Endothelial cell of umbilical vein (primary cell): Measurements from ENCODE around the gene LGALS3BP. TPM values are rescaled to one million over a fixed set of nuclear protein-coding genes. Genes with fewer than 3 reads are reported as not detected.

Experiments
- BruUV-seq: library from RNA; stranded (reverse); fragments of 400-500 nt; replicated peaks from 2 replicates; lab custom pipeline; 2021; lab: Mats Ljungman, UMichigan
- CTCF ChIA-PET: fragments of 300-600, 350-600 bp; sonication (Branson Sonifier 250); formaldehyde crosslinking; loops from one replicate; lab custom pipeline; 2021; ENCODE audit warnings: antibody characterized with exemption, inconsistent platforms; lab: Charles Lee
- POLR2A ChIA-PET: fragments of 300-600, 350-600 bp; sonication (Branson Sonifier 250); formaldehyde crosslinking; loops from one replicate; lab custom pipeline; 2021; ENCODE audit warnings: antibody characterized with exemption, inconsistent platforms; lab: Charles Lee
- DNase-seq: peaks from one replicate; pipeline ENCODE4 v3.0.0-alpha.2; 2011; ENCODE audit warnings: low read depth, low spot score
- FAIRE-seq: peaks from 2 replicates; lab custom pipeline; 2011; peaks lifted over from hg19 to GRCh38; lab: Jason Lieb, UNC
- H2AFZ ChIP-seq: 2 replicates; pipeline ENCODE4 v1.6.0; 2012; ENCODE audit warnings: low read depth, low read length, control low read depth, inconsistent platforms
- H3K27ac ChIP-seq: 2 replicates; pipeline ENCODE4 v1.5.1; 2011; ENCODE audit warnings: low read depth, mild to moderate bottlenecking, control low read depth, low read length, moderate library complexity; ENCODE audit not compliant: insufficient read depth
- H3K27me3 ChIP-seq, 2 experiments: 2 replicates each; pipeline versions ENCODE4 v1.6.0 to v1.6.1; 2011; ENCODE audit warnings: low read length in 2 of 2, mixed read lengths in 1 of 2; ENCODE audit not compliant: control insufficient read depth in 2 of 2, insufficient read depth in 2 of 2
- H3K36me3 ChIP-seq, 2 experiments: 2 replicates in 1 of 2; 3 replicates in 1 of 2; pipeline ENCODE4 v1.5.1; 2011; ENCODE audit warnings: low read length in 2 of 2, mild to moderate bottlenecking in 1 of 2, moderate library complexity in 1 of 2; ENCODE audit not compliant: control insufficient read depth in 2 of 2, insufficient read depth in 2 of 2; ENCODE audit errors: extremely low read depth in 1 of 2
- H3K4me1 ChIP-seq: 3 replicates; pipeline ENCODE4 v1.5.1; 2011; ENCODE audit warnings: mild to moderate bottlenecking, low read length; ENCODE audit not compliant: control insufficient read depth, insufficient read depth; ENCODE audit errors: extremely low read depth
- H3K4me2 ChIP-seq: 2 replicates; pipeline ENCODE4 v1.6.1; 2011; ENCODE audit warnings: low read length, control low read depth, mixed read lengths; ENCODE audit not compliant: insufficient read depth
- H3K4me3 ChIP-seq, 3 experiments: fragments of 200-600 bp in 1 of 3; sonication (generic), shearing (Covaris generic) in 1 of 3; replicated peaks in 1 of 3; 2 replicates each; pipeline ENCODE4 v1.5.1; 2011 to 2016; ENCODE audit warnings: control low read depth in 3 of 3, low read length in 3 of 3, mild to moderate bottlenecking in 2 of 3, inconsistent platforms in 1 of 3, low read depth in 1 of 3, moderate library complexity in 1 of 3; ENCODE audit not compliant: insufficient read depth in 1 of 3
- H3K79me2 ChIP-seq: 2 replicates; pipeline ENCODE4 v1.6.0; 2012; ENCODE audit warnings: low read length, inconsistent platforms; ENCODE audit not compliant: control insufficient read depth, insufficient read depth
- H3K9ac ChIP-seq: replicated peaks from 2 replicates; pipeline ENCODE3; 2011; ENCODE audit warnings: low read length, control low read depth; ENCODE audit not compliant: insufficient read depth; ENCODE audit errors: extremely low read depth
- H3K9me1 ChIP-seq: replicated peaks from 3 replicates; pipeline ENCODE4 v1.6.0; 2011; ENCODE audit warnings: mild to moderate bottlenecking, low read length; ENCODE audit not compliant: control insufficient read depth, insufficient read depth; ENCODE audit errors: extremely low read depth
- H3K9me3 ChIP-seq: replicated peaks from 2 replicates; pipeline ENCODE4 v1.5.1; 2012; ENCODE audit warnings: low read length, inconsistent platforms; ENCODE audit not compliant: control insufficient read depth, insufficient read depth
- H4K20me1 ChIP-seq: replicated peaks from 2 replicates; pipeline ENCODE3; 2011; ENCODE audit warnings: mild to moderate bottlenecking, low read length; ENCODE audit not compliant: control insufficient read depth, insufficient read depth; ENCODE audit errors: extremely low read depth
- FOS ChIP-seq: IDR thresholded peaks from 2 replicates; pipeline ENCODE4 v1.6.1; 2011; ENCODE audit warnings: mild to moderate bottlenecking, low read length, moderate library complexity, borderline replicate concordance; ENCODE audit not compliant: insufficient read depth
- GATA2 ChIP-seq: IDR thresholded peaks from 2 replicates; pipeline ENCODE4 v1.7.0; 2011; ENCODE audit warnings: low read depth, mild to moderate bottlenecking, moderate library complexity, mixed read lengths, low read length; ENCODE audit not compliant: insufficient read length, insufficient read depth
- JUN ChIP-seq: IDR thresholded peaks from 2 replicates; pipeline ENCODE4 v1.6.1; 2011; ENCODE audit warnings: borderline replicate concordance, low read depth; ENCODE audit not compliant: insufficient read length, insufficient read depth
- MYC ChIP-seq: IDR thresholded peaks from one replicate; pipeline ENCODE4 v1.6.1; 2011; ENCODE audit warnings: mild to moderate bottlenecking, low read depth, low read length
- POLR2A ChIP-seq: IDR thresholded peaks from 2 replicates; pipeline ENCODE4 v1.6.1; 2012; ENCODE audit warnings: low read depth, mild to moderate bottlenecking, control low read depth, low read length
- POLR2AphosphoS5 ChIP-seq: IDR thresholded peaks from 2 replicates; pipeline ENCODE4 v1.6.1; 2012; ENCODE audit warnings: low read depth, mild to moderate bottlenecking, control low read depth, low read length, moderate library complexity; ENCODE audit not compliant: insufficient read depth
- dilution Hi-C: fragments of 300-500 bp; cut with MboI; formaldehyde crosslinking; loops from one replicate; pipeline ENCODE4 v1.15.0; 2019; ENCODE audit warnings: low sequenced_read_pairs; ENCODE audit not compliant: extremely low pct_ligation_motif_present
- intact Hi-C: fragments of 100-400 bp; cut with micrococcal nuclease; formaldehyde crosslinking; loops from one replicate; pipeline ENCODE4 v1.10.0; 2022
- polyA plus RNA-seq, 4 experiments: library from polyadenylated mRNA; depleted of rRNA in 3 of 4; stranded (reverse) in 3 of 4; unstranded in 1 of 4; fragments of >200 nt; gene quantifications; 2 replicates each; pipeline versions ENCODE4 v1.2.1 to v1.2.3, GENCODE V29; 2011 to 2012; ENCODE audit warnings: missing spikeins in 1 of 4
- total RNA-seq: library from RNA; stranded (reverse); gene quantifications from 2 replicates; pipeline ENCODE4 v1.2.3, GENCODE V29; 2021
- TF ChIP-seq, protein P1 (sequence below): IDR thresholded peaks from 2 replicates; pipeline ENCODE4 v1.6.1; 2011; ENCODE audit not compliant: insufficient read depth, insufficient read length

The LGALS3BP gene
- total and polyA plus RNA-seq, 2 donors (not counting 3 experiments of a cell fraction or from before 2014, with no cell fraction given): 0.77 to 1.3 TPM

DNA sequence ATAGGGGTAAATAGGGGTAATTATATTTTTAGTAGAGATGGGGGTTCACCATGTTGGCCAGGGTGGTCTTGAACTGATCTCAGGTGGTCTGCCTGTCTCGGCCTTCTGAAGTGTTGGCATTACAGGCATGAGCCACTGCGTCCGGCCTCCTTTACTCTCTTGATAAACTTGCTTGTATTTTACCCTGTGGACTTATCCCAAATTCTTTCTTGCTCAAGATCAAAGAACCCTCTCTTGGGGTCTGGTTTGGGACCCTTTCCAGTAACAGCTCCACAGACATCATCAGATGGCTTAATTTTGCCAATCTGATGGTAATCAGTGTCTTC, 38.6 kb upstream of the LGALS3BP start:
- Histone ChIP-seq H2AFZ (no peak overlapping the region), H3K9me3 (no peaks in the 10 kb centered on the region), H3K4me3 (no peak overlapping the region), H3K27me3 (peaks cover 0 to 7% of the 10 kb centered on the region in 2 experiments), H3K27ac (no peak overlapping the region), H3K4me2 (no peak overlapping the region), H3K4me1 (no peaks in the 10 kb centered on the region), H3K9me1 (no peaks in the 10 kb centered on the region), H3K36me3 (no peaks in the 10 kb centered on the region), H3K9ac (no peak overlapping the region), H3K79me2 (no peaks in the 10 kb centered on the region), H4K20me1 (no peaks in the 10 kb centered on the region)
- intact Hi-C loops: no loop called here
- CTCF ChIA-PET: interaction anchor here (0.7 to 2.2 kb wide), 4 partner anchors 24 to 692 kb away, joined by 3 to 8 read pairs (median 3); no protein-coding TSS in a partner anchor
- no peak for FAIRE-seq
- DNase-seq: no peak
- no TSS peak for BruUV-seq
- POLR2A ChIA-PET: no interaction called here
- dilution Hi-C loops: no loop called here
- TF ChIP-seq JUN (no peak), POLR2AphosphoS5 (no peak), MYC (no peak), POLR2A (no peak), GATA2 (no peak)
- TF ChIP-seq, protein P1, sequence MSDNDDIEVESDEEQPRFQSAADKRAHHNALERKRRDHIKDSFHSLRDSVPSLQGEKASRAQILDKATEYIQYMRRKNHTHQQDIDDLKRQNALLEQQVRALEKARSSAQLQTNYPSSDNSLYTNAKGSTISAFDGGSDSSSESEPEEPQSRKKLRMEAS: no peak

GRCh38 chr17:79017546-79018369, 38.0 kb upstream of the LGALS3BP start:
- ChIA-PET CTCF (interaction anchor here (0.7 to 2.2 kb wide), 5 partner anchors 9 to 693 kb away, joined by 3 to 8 read pairs (median 3); no protein-coding TSS in a partner anchor), POLR2A (no interaction called here)
- Histone ChIP-seq H3K4me1 (no peaks in the 10 kb centered on the region), H3K27ac (no peak overlapping the region), H2AFZ (no peak overlapping the region), H3K4me3 (no peak overlapping the region), H3K36me3 (no peaks in the 10 kb centered on the region), H3K79me2 (no peaks in the 10 kb centered on the region), H3K9me1 (no peaks in the 10 kb centered on the region), H3K9me3 (no peaks in the 10 kb centered on the region), H3K9ac (no peak overlapping the region), H3K4me2 (no peak overlapping the region), H4K20me1 (no peaks in the 10 kb centered on the region), H3K27me3 (peaks cover 0 to 7% of the 10 kb centered on the region in 2 experiments)
- FAIRE-seq (no peak), DNase-seq (no peak)
- dilution Hi-C loops (no loop called here), intact Hi-C loops (no loop called here)
- BruUV-seq: no TSS peak
- no peak for TF ChIP-seq FOS
- TF ChIP-seq, protein P1: no peak
